GM18867 (cell line): ENCODE data around the gene GSK3B.

Source experiments
- ATAC-seq: cut with Tn5 transposase; IDR thresholded peaks from one replicate; pipeline ENCODE4 v1.9.1; 2021; ENCODE audit warnings: mild to moderate bottlenecking, moderate library complexity; ENCODE audit not compliant: unreplicated experiment

Gene GSK3B

DNA sequence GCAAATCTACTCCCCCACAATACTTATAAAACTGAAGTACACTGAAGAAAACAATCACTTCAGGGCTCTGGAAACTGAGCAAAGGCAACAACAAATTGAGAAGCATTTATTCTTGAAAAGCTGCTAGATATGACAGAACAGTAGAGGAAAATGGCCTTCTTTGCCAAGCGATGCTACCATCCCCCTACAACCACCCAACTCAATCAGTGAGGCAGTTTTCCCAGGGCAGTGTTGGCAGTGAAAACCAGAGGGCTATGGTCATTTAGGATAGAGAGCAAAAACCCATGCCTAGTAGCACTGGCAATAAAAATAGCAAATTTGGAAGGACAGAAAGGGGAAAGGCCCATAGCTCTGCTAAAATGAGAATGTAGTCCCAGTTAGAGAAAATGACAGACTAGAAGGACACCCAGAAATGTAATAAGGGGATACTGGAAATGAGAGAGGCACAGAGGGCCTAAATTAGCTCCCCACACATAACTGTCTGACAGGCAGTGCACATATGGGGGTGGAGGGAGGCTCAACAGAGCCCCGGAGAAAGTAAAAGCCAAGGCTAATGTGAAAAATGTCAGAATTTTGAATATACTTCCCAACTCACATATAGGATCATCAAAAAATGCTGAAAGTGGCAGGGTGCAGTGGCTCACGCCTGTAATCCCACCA lies 143.5 kb downstream of the GSK3B start:
- no peak for ATAC-seq

DNA sequence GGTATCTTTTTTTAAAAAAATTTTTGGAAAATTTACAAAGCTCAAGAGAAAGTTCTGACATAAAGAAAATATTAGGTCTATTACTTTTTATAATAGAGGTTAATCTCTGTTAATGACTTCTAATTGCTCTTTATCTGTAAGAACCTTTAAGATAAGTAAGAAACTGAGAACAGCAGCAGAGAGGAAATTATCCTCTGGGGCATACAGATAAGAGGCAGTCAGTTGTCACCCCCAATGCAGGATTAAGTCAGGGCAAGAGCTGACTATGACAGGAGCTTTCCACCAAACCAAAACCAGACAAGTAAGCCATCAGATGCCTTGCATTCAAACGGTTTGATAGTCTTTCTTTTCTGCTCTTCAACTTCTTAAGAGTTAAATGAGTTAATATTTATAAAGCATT lies 149.0 kb downstream of the GSK3B start:
- ATAC-seq, result no peak

DNA sequence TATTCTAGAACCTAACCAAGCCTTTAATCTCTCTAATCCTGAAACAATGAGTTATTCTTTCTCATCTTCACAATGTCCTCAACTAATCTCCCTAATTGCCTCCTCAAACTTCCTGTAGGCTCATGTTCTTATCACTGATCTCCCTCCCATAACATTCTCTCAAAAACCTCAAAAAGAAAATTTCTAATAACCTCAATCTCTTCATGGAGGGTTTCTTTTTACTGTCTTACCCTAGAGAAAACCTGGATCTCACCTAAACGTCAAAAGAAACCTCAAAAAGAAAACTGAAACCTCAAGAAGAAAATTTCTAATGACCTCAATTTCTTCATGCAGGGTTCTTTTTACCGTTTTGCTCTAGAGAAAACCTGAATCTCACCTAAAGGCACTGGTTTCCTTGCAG lies 150.2 kb downstream of the GSK3B start:
- peak; percentile 81 for ATAC-seq

DNA sequence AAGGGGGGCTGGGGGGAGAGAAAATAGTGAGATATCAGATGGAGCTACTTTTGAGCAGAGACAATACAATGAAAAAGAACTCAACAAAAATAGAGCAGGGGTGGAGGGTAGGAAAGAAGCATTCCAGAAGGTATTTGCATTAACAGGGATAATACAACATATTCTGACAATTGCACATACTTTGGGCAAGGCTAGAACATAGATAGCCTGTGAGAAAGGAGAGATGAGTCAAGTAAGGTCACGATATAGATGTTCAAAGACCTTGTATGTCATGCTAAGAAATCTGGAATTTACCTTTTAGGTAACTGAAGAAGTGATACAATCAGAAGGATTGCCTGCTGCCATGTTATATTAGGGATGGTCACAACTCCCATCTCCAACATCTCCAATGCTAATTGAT lies 155.2 kb downstream of the GSK3B start:
- ATAC-seq, result no peak

DNA sequence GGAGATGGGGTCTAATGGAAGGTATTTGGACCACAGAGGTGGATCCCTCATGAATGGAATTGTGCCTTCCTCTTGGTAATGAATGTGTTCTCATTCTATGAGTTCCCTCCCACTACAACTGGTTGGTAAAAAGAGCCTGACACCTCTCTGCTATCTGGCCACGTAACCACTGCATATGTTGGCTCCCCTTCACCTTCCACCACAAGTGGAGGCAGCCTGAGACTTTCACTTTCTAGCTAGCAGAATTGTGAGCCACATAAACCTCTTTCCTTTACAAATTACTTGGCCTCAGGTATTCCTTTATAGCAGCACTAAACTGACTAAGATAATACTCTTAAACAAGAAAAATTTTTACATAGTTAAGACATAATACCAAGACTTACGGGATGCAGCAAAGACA lies 157.0 kb downstream of the GSK3B start:
- peak; percentile 99 for ATAC-seq

DNA sequence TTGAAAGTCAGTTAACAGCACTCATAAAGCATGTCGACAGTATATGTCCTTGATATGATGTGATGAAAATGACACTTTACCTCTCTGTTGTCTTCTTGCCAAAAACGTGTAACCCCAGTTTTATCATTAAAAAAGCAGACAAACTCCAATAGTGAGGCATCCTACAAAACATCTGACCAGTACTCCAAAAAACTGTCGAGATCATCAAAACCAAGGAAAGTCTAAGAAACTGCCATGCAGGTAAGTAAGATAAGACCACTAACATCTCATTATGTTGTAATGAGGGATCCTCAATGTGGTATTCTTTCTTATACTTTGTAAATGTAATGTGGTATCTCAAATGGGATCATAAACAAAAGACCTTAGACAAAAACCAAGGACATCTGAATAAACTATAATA lies 160.0 kb downstream of the GSK3B start:
- ATAC-seq, result no peak

DNA sequence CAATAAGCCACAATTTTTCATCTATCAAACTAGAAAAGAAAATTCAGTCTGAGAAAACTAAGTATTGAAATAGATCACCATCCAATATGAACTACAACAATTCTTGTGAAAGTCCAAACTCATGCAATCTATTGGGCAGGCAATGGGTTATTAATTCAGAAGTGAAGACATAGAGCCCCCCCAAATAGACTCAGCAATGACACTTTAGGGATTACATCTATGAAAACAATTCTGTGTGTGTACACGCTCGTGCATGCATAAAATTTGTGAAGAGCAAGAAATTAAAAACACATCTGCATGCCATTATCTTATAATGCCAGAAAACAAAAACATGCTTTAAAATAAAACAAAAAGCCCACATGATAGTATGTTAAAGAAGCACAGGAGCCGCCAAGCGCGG lies 161.0 kb downstream of the GSK3B start:
- ATAC-seq, result no peak

DNA sequence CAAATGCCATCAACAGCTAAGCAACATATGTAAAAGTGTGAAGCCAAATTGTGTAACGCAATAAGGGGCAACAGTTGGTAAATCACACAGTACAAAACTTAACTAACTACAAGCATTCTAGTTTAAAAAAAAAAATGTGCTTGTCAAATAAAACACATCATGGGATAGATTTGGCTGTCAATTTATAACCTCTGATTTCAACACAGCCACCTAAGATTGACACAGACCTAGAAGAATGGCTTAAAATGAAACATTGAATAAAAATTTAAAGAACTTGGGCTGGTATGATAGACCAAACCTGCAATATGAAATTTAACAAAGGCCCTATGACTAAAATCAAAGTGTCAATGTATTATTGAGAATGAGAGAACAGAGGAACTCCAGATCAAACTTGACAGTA lies 164.0 kb downstream of the GSK3B start:
- ATAC-seq, result no peak

DNA sequence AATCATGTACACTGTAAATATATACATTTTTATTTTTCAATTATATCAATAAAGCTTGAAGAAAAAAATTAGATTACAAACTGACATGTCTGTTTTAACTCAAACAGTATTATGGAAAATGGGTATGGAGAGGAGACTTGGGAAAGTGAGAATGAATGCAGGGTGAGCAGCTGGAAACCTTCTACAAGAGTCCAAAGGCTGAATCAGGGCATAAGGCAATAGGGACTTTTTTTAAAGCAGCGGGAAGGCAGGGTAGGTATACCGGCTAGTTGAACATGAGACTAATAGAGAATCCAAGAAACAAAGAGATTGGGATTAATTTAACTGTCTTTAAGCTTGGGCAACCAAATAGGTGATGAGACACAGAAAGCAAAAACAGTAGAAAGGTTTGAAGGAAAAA lies 167.1 kb downstream of the GSK3B start:
- ATAC-seq, result no peak

DNA sequence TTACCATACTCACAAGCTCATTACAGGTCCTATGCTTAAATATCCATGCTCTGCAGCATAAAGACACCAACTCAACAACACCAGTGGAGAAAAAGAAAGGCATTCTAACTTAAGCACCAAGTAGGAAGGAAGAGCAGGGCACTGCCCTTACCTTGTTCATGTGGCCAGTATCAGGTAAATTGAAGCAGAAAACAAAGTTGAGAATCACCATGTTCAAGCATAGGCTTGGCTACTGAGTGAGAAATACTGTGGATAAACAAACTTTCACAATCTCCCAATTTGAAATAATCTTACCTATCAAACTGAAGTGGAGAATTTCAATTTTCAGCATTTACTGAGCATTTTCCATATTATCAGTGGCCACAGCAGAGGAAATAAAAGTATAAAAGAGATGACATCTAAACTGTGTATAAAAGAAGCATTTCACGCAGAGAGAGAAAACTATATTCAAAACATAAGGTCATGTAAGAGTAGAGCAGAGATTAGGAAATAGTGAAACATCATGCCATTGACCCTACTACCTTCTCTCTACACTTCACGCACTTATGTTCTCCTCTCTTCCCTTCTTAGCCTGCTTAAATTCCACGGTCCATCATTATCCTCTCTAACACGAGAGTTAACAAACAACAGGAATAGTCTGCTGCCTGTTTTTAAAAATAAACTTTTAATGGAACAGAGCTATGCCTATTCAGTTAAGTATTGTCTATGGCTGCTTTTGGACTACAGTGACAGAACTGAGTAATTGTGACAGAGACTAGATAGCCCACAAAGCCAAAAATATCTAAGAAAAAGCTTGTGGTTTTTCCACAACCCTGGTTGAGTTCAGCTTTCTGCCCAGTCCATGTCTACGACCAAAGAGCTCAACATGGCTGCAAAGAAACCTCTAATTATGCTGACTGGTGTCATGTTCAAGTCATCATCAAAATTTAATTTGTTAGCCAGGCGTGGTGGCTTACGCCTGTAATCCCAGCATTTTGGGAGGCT lies 169.8 kb downstream of the GSK3B start:
- ATAC-seq, result no peak

DNA sequence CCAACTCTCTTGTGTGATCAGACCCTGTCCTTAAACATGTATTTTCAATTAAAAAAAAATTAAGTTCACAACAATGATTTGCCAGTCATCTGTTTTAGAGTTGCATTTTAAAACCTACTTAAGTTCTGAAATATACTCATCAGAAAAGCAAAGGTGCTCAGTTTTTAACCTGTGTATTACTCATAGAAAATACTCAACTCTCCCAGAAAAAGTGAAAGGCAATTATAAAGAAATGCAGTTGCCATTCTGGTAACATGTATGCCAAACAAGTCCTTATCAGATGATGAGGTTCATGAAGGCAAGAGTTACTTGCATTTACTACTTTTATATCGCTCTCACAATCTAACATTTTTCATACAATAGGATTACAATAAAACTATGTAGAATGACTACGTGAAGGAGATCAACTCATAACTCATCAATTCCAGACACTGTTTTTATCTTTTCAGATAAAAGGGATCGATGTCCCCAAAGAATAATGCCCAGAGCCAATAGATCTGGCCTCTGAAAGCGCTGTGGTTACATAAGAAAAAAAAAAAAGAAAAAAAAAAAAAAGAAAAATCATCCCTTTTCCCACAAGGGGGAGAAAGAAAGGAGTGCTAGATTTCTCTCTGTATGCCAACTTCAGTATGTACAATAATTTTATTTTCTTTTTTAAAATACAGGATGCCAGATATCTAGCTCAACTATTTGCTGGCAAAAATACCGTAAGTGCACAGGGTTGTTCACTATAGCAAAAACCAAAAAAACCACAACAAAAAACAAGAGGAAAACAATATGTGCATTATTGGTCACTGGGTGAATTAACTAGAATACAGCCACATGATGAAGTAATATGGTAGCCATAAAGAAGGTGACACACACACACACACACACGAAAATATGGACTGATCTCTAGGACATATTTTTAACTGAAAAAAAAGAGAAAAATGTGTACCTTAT lies 175.0 kb downstream of the GSK3B start:
- ATAC-seq, result no peak

DNA sequence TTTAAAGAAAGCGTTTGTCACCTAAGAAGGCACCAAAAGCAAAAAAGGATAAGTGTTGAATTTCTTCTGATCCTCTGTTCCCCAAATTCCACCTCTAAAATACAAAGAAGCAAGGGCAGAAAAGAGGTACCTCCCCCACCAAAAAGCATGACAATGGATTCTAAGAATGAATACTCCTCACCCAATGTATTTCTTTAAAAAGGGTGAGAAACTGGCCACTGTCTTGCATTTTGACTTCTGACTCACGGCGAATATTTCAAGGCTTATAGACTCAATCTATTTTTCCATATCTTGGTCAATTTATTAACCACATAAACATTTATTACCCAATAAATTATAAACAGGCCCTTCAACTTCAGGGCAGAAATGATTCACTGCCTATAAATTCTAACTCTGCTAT lies 181.2 kb downstream of the GSK3B start:
- ATAC-seq, result no peak

DNA sequence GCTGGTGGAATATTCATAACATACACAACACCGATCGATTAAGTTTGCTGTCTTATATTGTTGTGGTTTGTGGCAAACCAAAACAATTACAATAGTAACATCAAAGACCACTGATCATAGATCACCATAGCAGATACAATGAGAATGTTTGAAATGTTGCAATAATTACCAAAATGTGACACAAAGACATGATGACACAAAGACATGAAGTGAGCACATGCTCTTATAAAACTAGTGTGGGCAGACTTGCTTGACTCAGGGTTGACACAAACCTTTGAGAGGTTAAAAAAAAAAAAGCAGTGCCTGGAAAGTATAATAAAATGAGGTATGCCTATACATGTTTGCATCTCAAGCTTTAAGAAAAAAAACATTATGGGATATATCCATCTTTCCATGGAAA lies 182.0 kb downstream of the GSK3B start:
- no peak for ATAC-seq

DNA sequence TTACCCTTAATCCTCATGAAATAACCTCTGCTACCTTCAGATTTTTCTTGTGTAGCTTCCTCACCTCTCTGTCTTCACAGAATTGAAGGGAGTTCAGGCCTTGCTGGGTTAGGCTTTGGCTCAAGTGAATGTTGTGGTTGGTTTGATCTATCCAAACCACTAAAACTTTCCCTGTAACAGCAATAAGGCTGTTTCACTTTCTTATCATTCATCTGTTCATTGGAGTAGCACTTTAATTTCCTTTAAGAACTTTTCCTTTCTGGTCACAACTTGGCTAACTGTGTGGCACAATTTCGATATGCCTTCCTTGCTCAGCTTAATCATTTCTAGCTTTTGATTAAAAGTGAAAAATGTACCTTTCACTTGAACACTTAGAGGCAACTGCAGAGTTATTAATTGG lies 182.5 kb downstream of the GSK3B start:
- no peak for ATAC-seq

DNA sequence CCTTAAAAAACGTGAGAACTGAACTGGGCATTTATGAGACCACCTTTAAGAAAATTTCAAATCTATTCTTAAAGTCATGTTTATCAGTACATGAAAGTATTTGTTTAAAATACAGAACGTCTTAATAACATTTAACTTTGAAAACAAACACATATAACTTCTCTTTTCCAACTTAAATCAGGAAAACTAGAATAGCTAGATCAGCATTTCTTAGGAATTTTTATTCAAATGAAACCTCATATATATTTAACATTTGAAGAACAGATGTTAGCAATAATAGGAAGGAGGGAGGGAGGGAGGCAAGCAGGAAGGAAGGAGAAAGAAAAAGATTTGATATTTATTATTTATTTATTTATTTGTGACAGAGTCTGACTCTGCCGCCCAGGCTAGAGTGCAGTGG lies 192.2 kb downstream of the GSK3B start:
- no peak for ATAC-seq

DNA sequence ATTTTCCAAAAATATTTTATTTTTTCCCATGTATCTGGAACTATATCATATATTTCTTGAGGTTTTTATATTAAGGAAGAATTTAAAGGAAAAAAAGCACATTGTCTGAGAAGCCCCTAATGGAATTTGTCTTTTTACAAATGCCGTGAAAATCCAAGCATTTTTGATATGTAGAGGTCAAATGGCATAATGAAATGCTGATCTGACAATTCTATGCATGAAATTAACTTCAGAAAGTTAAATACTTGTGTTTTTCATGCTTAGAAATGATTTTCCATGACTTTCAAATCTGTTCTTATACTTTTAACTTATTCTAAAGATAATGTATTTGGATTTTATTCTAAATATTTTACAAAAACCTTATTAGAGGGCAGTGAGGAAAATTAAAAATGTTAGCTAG lies 193.1 kb downstream of the GSK3B start:
- ATAC-seq, result no peak

DNA sequence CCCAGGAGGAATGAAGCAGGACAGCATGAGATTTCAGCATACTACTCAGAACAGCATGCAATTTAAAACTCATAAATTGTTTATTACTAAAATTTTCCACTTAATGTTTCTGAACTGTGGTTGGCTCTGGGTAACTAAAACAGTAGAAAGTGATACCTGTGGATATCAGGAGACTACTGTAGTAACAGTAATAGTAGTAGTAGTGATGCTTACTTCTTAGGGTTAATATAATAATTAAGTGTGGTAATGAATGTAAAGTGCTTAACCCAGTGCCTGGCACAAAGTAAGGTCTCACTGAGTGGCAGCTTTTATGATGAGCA lies 195.1 kb downstream of the GSK3B start:
- ATAC-seq, result no peak

DNA sequence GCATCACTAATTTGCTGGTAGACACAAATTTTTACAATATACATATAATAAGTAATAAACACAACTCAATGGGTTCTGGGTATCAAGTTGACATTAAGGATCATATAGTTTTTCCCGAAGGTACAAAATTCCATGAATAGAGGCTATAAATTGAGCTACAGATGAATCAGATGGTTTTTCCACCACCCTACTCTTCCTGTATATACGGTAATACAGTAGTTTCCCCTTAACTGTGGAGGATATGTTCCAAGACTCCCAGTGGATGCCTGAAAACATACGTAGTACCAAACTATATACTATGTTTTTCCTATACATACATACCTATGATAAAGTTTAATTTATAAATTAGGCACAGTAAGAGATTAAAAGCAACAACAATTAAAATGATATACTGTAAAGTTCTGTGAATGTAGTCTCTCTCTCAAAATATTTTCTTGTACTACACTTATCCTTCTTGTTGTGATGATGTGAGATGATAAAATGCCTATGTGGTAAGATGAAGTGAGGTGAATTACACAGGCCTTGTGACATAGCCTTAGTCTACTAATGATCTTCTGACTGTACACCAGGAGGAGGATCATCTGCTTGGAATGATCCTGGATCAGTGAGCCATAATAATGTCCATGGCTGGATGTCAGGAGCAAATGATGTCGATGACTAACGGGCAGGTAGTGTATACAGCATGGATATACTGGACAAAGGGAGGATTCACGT lies 195.6 kb downstream of the GSK3B start:
- no peak for ATAC-seq

DNA sequence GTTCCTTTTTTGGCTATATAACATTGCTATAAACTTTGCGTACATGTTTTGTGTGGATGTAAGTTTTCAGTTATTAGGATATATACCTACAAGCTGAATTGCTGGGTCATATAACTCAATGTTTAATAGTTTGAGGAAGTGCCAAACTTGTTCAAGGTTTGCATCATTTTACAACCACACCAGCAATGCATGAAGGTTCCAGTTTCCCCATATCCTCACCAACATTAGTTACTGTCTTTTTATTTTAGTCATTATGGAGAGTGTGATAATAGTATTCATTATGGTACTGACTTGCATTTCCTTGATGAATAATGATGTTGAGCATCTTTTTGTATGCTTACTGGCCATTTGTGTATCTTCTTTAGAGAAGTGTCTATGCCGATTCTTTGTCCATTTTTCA lies 200.1 kb downstream of the GSK3B start:
- ATAC-seq, result no peak

DNA sequence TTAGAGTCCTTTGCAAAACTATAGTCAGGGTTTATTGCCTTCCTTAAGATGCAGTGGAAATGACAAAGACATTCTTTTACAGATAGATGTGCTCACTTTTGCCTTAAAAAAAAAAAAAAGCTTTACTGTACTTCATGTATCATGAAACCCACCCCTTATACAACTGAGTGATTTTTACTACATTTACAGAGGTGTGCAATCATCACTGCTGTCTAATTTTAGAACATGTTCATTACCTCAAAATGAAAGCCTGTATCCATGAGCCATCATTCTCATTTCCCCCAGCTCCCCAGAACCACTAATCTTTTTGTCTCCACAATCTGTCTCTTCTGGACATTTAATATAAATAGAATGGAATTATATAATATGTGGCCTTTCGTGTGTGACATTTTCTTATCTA lies 200.5 kb downstream of the GSK3B start:
- no peak for ATAC-seq
